Measurements from ENCODE around the gene CDYL. TPM values are rescaled to one million over a fixed set of nuclear protein-coding genes. Genes with fewer than 3 reads are reported as not detected.

The CDYL gene
- polyA plus RNA-seq, 1 of the 3 experiments (the other 2 are of a cell fraction) = 13.3 TPM

DNA sequence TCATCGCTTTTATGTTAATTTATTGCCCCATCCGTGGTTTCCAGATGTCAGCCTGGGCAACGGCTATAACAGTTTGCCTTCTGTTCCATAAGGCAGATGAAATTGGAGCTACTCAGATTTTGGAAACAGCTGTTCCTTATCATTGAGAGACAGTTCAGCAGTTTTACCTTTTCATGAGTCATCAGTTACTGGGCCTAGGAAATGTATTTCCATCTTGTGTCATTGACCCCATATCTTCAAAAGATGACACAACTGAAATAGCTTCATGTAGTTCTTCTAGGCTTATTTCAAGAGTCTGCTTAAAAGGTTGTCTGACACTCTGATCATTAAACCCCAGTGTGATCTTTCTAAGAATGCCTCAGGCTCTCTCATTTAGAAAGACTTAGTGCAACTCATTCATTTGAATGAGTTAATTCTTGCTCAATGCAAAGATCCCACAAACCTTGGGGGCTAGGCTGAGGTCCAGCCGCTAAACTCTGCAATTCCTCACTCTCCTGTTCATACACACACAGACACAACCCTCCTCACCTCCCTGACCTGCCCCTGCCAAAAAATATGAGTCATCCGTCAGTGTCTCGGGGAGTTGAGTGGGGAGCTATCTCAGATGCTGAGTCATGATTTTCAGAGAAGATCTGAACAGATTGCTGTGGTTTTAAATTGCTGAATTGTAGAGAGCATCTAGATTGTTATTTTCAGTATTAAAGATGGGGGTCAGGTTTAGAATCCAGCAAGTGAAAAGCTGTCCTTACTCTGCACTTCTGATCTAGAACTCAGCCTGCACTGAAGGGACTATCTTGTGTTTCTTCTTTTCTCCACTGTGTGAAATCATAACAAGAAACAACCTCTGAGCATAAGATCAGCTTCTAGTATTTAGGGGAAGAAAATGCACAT lies 165.8 kb downstream of the CDYL start (continued):
- no peak for TF ChIP-seq USF2 (IDR thresholded peaks at IDR 0.05; ENCODE audit: borderline replicate concordance, low read depth, low read length)
- TF ChIP-seq, protein P1, sequence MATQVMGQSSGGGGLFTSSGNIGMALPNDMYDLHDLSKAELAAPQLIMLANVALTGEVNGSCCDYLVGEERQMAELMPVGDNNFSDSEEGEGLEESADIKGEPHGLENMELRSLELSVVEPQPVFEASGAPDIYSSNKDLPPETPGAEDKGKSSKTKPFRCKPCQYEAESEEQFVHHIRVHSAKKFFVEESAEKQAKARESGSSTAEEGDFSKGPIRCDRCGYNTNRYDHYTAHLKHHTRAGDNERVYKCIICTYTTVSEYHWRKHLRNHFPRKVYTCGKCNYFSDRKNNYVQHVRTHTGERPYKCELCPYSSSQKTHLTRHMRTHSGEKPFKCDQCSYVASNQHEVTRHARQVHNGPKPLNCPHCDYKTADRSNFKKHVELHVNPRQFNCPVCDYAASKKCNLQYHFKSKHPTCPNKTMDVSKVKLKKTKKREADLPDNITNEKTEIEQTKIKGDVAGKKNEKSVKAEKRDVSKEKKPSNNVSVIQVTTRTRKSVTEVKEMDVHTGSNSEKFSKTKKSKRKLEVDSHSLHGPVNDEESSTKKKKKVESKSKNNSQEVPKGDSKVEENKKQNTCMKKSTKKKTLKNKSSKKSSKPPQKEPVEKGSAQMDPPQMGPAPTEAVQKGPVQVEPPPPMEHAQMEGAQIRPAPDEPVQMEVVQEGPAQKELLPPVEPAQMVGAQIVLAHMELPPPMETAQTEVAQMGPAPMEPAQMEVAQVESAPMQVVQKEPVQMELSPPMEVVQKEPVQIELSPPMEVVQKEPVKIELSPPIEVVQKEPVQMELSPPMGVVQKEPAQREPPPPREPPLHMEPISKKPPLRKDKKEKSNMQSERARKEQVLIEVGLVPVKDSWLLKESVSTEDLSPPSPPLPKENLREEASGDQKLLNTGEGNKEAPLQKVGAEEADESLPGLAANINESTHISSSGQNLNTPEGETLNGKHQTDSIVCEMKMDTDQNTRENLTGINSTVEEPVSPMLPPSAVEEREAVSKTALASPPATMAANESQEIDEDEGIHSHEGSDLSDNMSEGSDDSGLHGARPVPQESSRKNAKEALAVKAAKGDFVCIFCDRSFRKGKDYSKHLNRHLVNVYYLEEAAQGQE (IDR thresholded peaks at IDR 0.05; ENCODE audit: low read depth, low read length) = peak; percentile 48; the same call in 1 of the 2 replicates
- TF ChIP-seq NFIC (IDR thresholded peaks at IDR 0.05; ENCODE audit: borderline replicate concordance) = peak; percentile 96
- TF ChIP-seq MXI1 (IDR thresholded peaks at IDR 0.05; ENCODE audit: low read depth, low read length) = no peak
- TF ChIP-seq SMC3 (IDR thresholded peaks at IDR 0.05; ENCODE audit: low read depth, low read length) = no peak
- TF ChIP-seq, protein P2, sequence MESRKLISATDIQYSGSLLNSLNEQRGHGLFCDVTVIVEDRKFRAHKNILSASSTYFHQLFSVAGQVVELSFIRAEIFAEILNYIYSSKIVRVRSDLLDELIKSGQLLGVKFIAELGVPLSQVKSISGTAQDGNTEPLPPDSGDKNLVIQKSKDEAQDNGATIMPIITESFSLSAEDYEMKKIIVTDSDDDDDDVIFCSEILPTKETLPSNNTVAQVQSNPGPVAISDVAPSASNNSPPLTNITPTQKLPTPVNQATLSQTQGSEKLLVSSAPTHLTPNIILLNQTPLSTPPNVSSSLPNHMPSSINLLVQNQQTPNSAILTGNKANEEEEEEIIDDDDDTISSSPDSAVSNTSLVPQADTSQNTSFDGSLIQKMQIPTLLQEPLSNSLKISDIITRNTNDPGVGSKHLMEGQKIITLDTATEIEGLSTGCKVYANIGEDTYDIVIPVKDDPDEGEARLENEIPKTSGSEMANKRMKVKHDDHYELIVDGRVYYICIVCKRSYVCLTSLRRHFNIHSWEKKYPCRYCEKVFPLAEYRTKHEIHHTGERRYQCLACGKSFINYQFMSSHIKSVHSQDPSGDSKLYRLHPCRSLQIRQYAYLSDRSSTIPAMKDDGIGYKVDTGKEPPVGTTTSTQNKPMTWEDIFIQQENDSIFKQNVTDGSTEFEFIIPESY (IDR thresholded peaks at IDR 0.05; ENCODE audit: borderline replicate concordance, low read depth) = no peak
- TF ChIP-seq JUND (IDR thresholded peaks at IDR 0.05) = peak; percentile 99
- TF ChIP-seq EP300 (IDR thresholded peaks at IDR 0.05; ENCODE audit: borderline replicate concordance in 1 of 2, low read depth in 1 of 2, low read length in 1 of 2) = peak in 1 of 2 experiments; percentile 84; a peak in 2 of 4 replicates
- no peak for TF ChIP-seq GABPA (IDR thresholded peaks at IDR 0.05; ENCODE audit: low read depth)
- TF ChIP-seq GATA2 (CRISPR knock-in tag; IDR thresholded peaks at IDR 0.05) = no peak
- TF ChIP-seq RFX5 (IDR thresholded peaks at IDR 0.05; ENCODE audit: low read length) = no peak
- peak; percentile 24; the same call in 1 of the 2 replicates for TF ChIP-seq ELF1 (IDR thresholded peaks at IDR 0.05)
- peak; percentile 82 for TF ChIP-seq TCF12 (IDR thresholded peaks at IDR 0.05)
- TF ChIP-seq, protein P3, sequence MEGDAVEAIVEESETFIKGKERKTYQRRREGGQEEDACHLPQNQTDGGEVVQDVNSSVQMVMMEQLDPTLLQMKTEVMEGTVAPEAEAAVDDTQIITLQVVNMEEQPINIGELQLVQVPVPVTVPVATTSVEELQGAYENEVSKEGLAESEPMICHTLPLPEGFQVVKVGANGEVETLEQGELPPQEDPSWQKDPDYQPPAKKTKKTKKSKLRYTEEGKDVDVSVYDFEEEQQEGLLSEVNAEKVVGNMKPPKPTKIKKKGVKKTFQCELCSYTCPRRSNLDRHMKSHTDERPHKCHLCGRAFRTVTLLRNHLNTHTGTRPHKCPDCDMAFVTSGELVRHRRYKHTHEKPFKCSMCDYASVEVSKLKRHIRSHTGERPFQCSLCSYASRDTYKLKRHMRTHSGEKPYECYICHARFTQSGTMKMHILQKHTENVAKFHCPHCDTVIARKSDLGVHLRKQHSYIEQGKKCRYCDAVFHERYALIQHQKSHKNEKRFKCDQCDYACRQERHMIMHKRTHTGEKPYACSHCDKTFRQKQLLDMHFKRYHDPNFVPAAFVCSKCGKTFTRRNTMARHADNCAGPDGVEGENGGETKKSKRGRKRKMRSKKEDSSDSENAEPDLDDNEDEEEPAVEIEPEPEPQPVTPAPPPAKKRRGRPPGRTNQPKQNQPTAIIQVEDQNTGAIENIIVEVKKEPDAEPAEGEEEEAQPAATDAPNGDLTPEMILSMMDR (IDR thresholded peaks at IDR 0.05) = no peak; the same call in 1 of the 2 replicates
